ENCODE measurements around the gene PPM1A.

GRCh38 chr14:60240139-60240856 lies 8.7 kb upstream of the PPM1A start:
- TF ChIP-seq POLR2AphosphoS5 (IDR thresholded peaks at IDR 0.05) (no peak), POLR2A (IDR thresholded peaks at IDR 0.05; ENCODE audit: low read depth) (no peak)
- TF ChIP-seq, protein P1, sequence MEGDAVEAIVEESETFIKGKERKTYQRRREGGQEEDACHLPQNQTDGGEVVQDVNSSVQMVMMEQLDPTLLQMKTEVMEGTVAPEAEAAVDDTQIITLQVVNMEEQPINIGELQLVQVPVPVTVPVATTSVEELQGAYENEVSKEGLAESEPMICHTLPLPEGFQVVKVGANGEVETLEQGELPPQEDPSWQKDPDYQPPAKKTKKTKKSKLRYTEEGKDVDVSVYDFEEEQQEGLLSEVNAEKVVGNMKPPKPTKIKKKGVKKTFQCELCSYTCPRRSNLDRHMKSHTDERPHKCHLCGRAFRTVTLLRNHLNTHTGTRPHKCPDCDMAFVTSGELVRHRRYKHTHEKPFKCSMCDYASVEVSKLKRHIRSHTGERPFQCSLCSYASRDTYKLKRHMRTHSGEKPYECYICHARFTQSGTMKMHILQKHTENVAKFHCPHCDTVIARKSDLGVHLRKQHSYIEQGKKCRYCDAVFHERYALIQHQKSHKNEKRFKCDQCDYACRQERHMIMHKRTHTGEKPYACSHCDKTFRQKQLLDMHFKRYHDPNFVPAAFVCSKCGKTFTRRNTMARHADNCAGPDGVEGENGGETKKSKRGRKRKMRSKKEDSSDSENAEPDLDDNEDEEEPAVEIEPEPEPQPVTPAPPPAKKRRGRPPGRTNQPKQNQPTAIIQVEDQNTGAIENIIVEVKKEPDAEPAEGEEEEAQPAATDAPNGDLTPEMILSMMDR (IDR thresholded peaks at IDR 0.05): no peak
